Endothelial cell of umbilical vein (primary cell): ENCODE measurements around the gene KCTD19. TPM values are rescaled to one million over a fixed set of nuclear protein-coding genes. Genes with fewer than 3 reads are reported as not detected.

Experiments used
- BruUV-seq: library from RNA; stranded (reverse); fragments of 400-500 nt; replicated peaks from 2 replicates; lab custom pipeline; 2021; lab: Mats Ljungman, UMichigan
- CTCF ChIA-PET: fragments of 300-600, 350-600 bp; sonication (Branson Sonifier 250); formaldehyde crosslinking; loops from one replicate; lab custom pipeline; 2021; ENCODE audit warnings: antibody characterized with exemption, inconsistent platforms; lab: Charles Lee
- POLR2A ChIA-PET: fragments of 300-600, 350-600 bp; sonication (Branson Sonifier 250); formaldehyde crosslinking; loops from one replicate; lab custom pipeline; 2021; ENCODE audit warnings: antibody characterized with exemption, inconsistent platforms; lab: Charles Lee
- DNase-seq: peaks from one replicate; pipeline ENCODE4 v3.0.0-alpha.2; 2011; ENCODE audit warnings: low read depth, low spot score
- FAIRE-seq: peaks from 2 replicates; lab custom pipeline; 2011; peaks lifted over from hg19 to GRCh38; lab: Jason Lieb, UNC
- H2AFZ ChIP-seq: 2 replicates; pipeline ENCODE4 v1.6.0; 2012; ENCODE audit warnings: low read depth, low read length, control low read depth, inconsistent platforms
- H3K27ac ChIP-seq: 2 replicates; pipeline ENCODE4 v1.5.1; 2011; ENCODE audit warnings: low read depth, mild to moderate bottlenecking, control low read depth, low read length, moderate library complexity; ENCODE audit not compliant: insufficient read depth
- H3K27me3 ChIP-seq, 2 experiments: 2 replicates each; pipeline versions ENCODE4 v1.6.0 to v1.6.1; 2011; ENCODE audit warnings: low read length in 2 of 2, mixed read lengths in 1 of 2; ENCODE audit not compliant: control insufficient read depth in 2 of 2, insufficient read depth in 2 of 2
- H3K36me3 ChIP-seq, 2 experiments: 2 replicates in 1 of 2; 3 replicates in 1 of 2; pipeline ENCODE4 v1.5.1; 2011; ENCODE audit warnings: low read length in 2 of 2, mild to moderate bottlenecking in 1 of 2, moderate library complexity in 1 of 2; ENCODE audit not compliant: control insufficient read depth in 2 of 2, insufficient read depth in 2 of 2; ENCODE audit errors: extremely low read depth in 1 of 2
- H3K4me1 ChIP-seq: 3 replicates; pipeline ENCODE4 v1.5.1; 2011; ENCODE audit warnings: mild to moderate bottlenecking, low read length; ENCODE audit not compliant: control insufficient read depth, insufficient read depth; ENCODE audit errors: extremely low read depth
- H3K4me2 ChIP-seq: 2 replicates; pipeline ENCODE4 v1.6.1; 2011; ENCODE audit warnings: low read length, control low read depth, mixed read lengths; ENCODE audit not compliant: insufficient read depth
- H3K4me3 ChIP-seq, 3 experiments: fragments of 200-600 bp in 1 of 3; sonication (generic), shearing (Covaris generic) in 1 of 3; replicated peaks in 1 of 3; 2 replicates each; pipeline ENCODE4 v1.5.1; 2011 to 2016; ENCODE audit warnings: control low read depth in 3 of 3, low read length in 3 of 3, mild to moderate bottlenecking in 2 of 3, inconsistent platforms in 1 of 3, low read depth in 1 of 3, moderate library complexity in 1 of 3; ENCODE audit not compliant: insufficient read depth in 1 of 3
- H3K79me2 ChIP-seq: 2 replicates; pipeline ENCODE4 v1.6.0; 2012; ENCODE audit warnings: low read length, inconsistent platforms; ENCODE audit not compliant: control insufficient read depth, insufficient read depth
- H3K9ac ChIP-seq: replicated peaks from 2 replicates; pipeline ENCODE3; 2011; ENCODE audit warnings: low read length, control low read depth; ENCODE audit not compliant: insufficient read depth; ENCODE audit errors: extremely low read depth
- H3K9me1 ChIP-seq: replicated peaks from 3 replicates; pipeline ENCODE4 v1.6.0; 2011; ENCODE audit warnings: mild to moderate bottlenecking, low read length; ENCODE audit not compliant: control insufficient read depth, insufficient read depth; ENCODE audit errors: extremely low read depth
- H3K9me3 ChIP-seq: replicated peaks from 2 replicates; pipeline ENCODE4 v1.5.1; 2012; ENCODE audit warnings: low read length, inconsistent platforms; ENCODE audit not compliant: control insufficient read depth, insufficient read depth
- H4K20me1 ChIP-seq: replicated peaks from 2 replicates; pipeline ENCODE3; 2011; ENCODE audit warnings: mild to moderate bottlenecking, low read length; ENCODE audit not compliant: control insufficient read depth, insufficient read depth; ENCODE audit errors: extremely low read depth
- CTCF ChIP-seq, 2 donors: IDR thresholded peaks; 1 replicate in 1 of 2; 2 replicates in 1 of 2; pipeline ENCODE4 v1.5.1; 2011; ENCODE audit warnings: low read length in 2 of 2, mild to moderate bottlenecking in 2 of 2, moderate library complexity in 2 of 2, control low read depth in 1 of 2, inconsistent platforms in 1 of 2, low read depth in 1 of 2; ENCODE audit not compliant: insufficient read depth in 1 of 2; ENCODE audit errors: extremely low read depth in 1 of 2
- POLR2AphosphoS5 ChIP-seq: IDR thresholded peaks from 2 replicates; pipeline ENCODE4 v1.6.1; 2012; ENCODE audit warnings: low read depth, mild to moderate bottlenecking, control low read depth, low read length, moderate library complexity; ENCODE audit not compliant: insufficient read depth
- dilution Hi-C: fragments of 300-500 bp; cut with MboI; formaldehyde crosslinking; loops from one replicate; pipeline ENCODE4 v1.15.0; 2019; ENCODE audit warnings: low sequenced_read_pairs; ENCODE audit not compliant: extremely low pct_ligation_motif_present
- intact Hi-C: fragments of 100-400 bp; cut with micrococcal nuclease; formaldehyde crosslinking; loops from one replicate; pipeline ENCODE4 v1.10.0; 2022
- polyA plus RNA-seq, 4 experiments: library from polyadenylated mRNA; depleted of rRNA in 3 of 4; stranded (reverse) in 3 of 4; unstranded in 1 of 4; fragments of >200 nt; gene quantifications; 2 replicates each; pipeline versions ENCODE4 v1.2.1 to v1.2.3, GENCODE V29; 2011 to 2012; ENCODE audit warnings: missing spikeins in 1 of 4
- total RNA-seq: library from RNA; stranded (reverse); gene quantifications from 2 replicates; pipeline ENCODE4 v1.2.3, GENCODE V29; 2021

The KCTD19 gene
- total and polyA plus RNA-seq, 2 donors (not counting 3 experiments of a cell fraction or from before 2014, with no cell fraction given): 0.21 to 0.44 TPM

DNA sequence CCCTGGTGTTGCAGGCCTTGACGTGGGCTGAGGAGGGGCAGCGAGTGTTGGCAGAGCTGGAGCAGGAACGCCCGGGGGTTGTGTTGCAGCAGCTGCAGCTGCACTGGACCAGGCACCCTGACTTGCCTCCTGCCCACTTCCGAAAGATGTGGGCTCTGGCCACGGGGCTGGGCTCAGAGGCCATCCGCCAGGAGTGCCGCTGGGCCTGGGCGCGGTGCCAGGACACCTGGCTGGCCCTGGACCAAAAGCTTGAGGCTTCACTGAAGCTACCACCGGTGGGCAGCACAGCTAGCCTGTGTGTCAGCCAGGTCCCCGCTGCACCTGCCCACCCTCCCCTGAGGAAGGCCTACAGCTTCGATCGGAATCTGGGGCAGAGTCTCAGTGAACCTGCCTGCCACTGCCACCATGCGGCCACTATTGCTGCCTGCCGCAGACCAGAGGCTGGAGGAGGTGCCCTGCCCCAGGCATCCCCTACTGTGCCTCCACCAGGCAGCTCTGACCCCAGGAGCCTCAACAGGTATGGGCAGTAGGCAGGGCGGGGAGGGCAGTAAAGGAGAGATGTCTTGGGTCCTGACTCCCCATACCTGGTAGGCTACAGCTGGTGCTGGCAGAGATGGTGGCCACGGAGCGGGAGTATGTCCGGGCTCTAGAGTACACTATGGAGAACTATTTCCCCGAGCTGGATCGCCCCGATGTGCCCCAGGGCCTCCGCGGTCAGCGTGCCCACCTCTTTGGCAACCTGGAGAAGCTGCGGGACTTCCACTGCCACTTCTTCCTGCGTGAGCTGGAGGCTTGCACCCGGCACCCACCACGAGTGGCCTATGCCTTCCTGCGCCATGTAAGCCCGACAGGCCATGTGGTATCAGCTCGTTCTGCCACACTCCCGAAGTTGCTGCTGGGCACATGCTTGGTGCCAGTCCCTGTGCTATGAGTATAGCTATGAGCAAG is 41.6 kb downstream of the KCTD19 start:
- Histone ChIP-seq H3K4me2 (no peak overlapping the region), H3K27ac (no peak overlapping the region), H3K9ac (no peak overlapping the region), H3K36me3 (no peaks in the 10 kb centered on the region), H3K79me2 (no peaks in the 10 kb centered on the region), H3K4me1 (no peaks in the 10 kb centered on the region), H3K9me3 (no peaks in the 10 kb centered on the region), H3K4me3 (no peak overlapping the region), H2AFZ (no peak overlapping the region), H4K20me1 (no peaks in the 10 kb centered on the region), H3K27me3 (no peaks in the 10 kb centered on the region), H3K9me1 (no peaks in the 10 kb centered on the region)
- TF ChIP-seq CTCF (IDR thresholded peaks at IDR 0.05; ENCODE audit: extremely low read depth in 1 of 2, insufficient read depth in 1 of 2, low read depth in 1 of 2, low read length in 2 of 2) (peak; percentile 29 to 65), POLR2AphosphoS5 (no peak)
- dilution Hi-C loops (no loop called here), intact Hi-C loops (no loop called here)
- FAIRE-seq (no peak), DNase-seq (peak; percentile 13)
- POLR2A ChIA-PET: no interaction called here
- no TSS peak for BruUV-seq
- CTCF ChIA-PET: interaction anchor here (0.6 to 4.5 kb wide), 25 partner anchors 8 to 180 kb away, joined by 3 to 55 read pairs (median 4); partner anchors contain the start of genes ELMO3, KCTD19, LRRC36 and TMEM208
